Esophagus squamous epithelium (tissue), 4 donors: ENCODE measurements around the gene SCN5A.

Experiments
- CTCF ChIP-seq, 6 experiments: fragments of 450-650 bp in 4 of 6; fragments of 200-600 bp in 2 of 6; sonication (generic) in 2 of 6; IDR thresholded peaks; one replicate each; pipeline ENCODE4 v1.5.1; 2016 to 2019; ENCODE audit warnings: antibody characterized with exemption in 6 of 6, mild to moderate bottlenecking in 4 of 6, moderate library complexity in 4 of 6
- POLR2A ChIP-seq, 4 donors: fragments of 450-650 bp; IDR thresholded peaks; one replicate each; pipeline ENCODE4 v1.6.1; 2017; ENCODE audit warnings: antibody characterized with exemption in 4 of 4, mild to moderate bottlenecking in 4 of 4, moderate library complexity in 3 of 4

GRCh38 chr3:38536671-38537070, 112.8 kb downstream of the SCN5A start:
- TF ChIP-seq POLR2A (IDR thresholded peaks at IDR 0.05) (no peak), CTCF (IDR thresholded peaks at IDR 0.05) (no peak)
